ENCODE data around the gene MCM10.

GRCh38 chr10:13140627-13141190 is 20.6 kb upstream of the MCM10 start:
- TF ChIP-seq POLR2A (IDR thresholded peaks at IDR 0.05; ENCODE audit: low read depth, low read length) (no peak), CTCF (IDR thresholded peaks at IDR 0.05; ENCODE audit: extremely low read depth in 1 of 2, insufficient read depth in 1 of 2, low read depth in 1 of 2, low read length in 2 of 2) (no peak), POLR2AphosphoS5 (IDR thresholded peaks at IDR 0.05; ENCODE audit: insufficient read depth, low read depth, low read length) (no peak), EZH2 (IDR thresholded peaks at IDR 0.05; ENCODE audit: borderline replicate concordance, low read depth, low read length, severe bottlenecking) (no peak), GATA2 (IDR thresholded peaks at IDR 0.05; ENCODE audit: insufficient read depth, insufficient read length, low read depth, low read length) (no peak), MYC (IDR thresholded peaks at IDR 0.05; ENCODE audit: low read depth, low read length) (no peak), FOS (IDR thresholded peaks at IDR 0.05; ENCODE audit: borderline replicate concordance, insufficient read depth, low read length) (no peak), JUN (IDR thresholded peaks at IDR 0.05; ENCODE audit: borderline replicate concordance, insufficient read depth, insufficient read length, low read depth) (no peak), MAX (IDR thresholded peaks at IDR 0.05; ENCODE audit: insufficient read depth, insufficient read length) (no peak)

Data from endothelial cell of umbilical vein (primary cell).